Measurements from ENCODE around the gene UNC119B.

- TF ChIP-seq GATA2 (IDR thresholded peaks at IDR 0.05; ENCODE audit: low read depth, low read length) (no peak), GATA3 (IDR thresholded peaks at IDR 0.05; ENCODE audit: low read depth, low read length) (no peak)
Measured at GRCh38 chr12:120696626-120697025, 13.6 kb upstream of the UNC119B start.
